IgD-negative memory B cell (primary cell): Measurements from ENCODE around the gene CNTN5. TPM values are rescaled to one million over a fixed set of nuclear protein-coding genes. Genes with fewer than 3 reads are reported as not detected.
"Not testable (repeated sequence)": the region's sequence is repeated elsewhere in the genome, so short reads cannot be mapped to it uniquely, and the experiment has no call there.

Experiments used
- H3K27ac Mint-ChIP-seq, 3 donors: one replicate each; pipeline ENCODE4 v1.8.0; 2020 to 2022; ENCODE audit warnings: mild to moderate bottlenecking in 3 of 3, mixed read lengths in 3 of 3, moderate library complexity in 1 of 3
- H3K27me3 Mint-ChIP-seq: one replicate; pipeline ENCODE4 v1.8.0; 2021; ENCODE audit warnings: mixed read lengths
- H3K36me3 Mint-ChIP-seq: one replicate; pipeline ENCODE4 v1.8.0; 2020; ENCODE audit warnings: mild to moderate bottlenecking, mixed read lengths
- H3K4me1 Mint-ChIP-seq, 3 donors: one replicate each; pipeline ENCODE4 v1.8.0; 2020 to 2022; ENCODE audit warnings: mixed read lengths in 3 of 3, mild to moderate bottlenecking in 1 of 3
- H3K4me3 Mint-ChIP-seq, 4 donors: one replicate each; pipeline ENCODE4 v1.8.0; 2020 to 2022; ENCODE audit warnings: mild to moderate bottlenecking in 4 of 4, mixed read lengths in 4 of 4, moderate library complexity in 3 of 4
- H3K9me3 Mint-ChIP-seq, 3 donors: one replicate each; pipeline ENCODE4 v1.8.0; 2020 to 2021; ENCODE audit warnings: mixed read lengths in 3 of 3, mild to moderate bottlenecking in 1 of 3
- polyA plus RNA-seq: library from polyadenylated mRNA; unstranded; fragments of 300-500 nt; fragmentation: Illumina TruSeq; gene quantifications from one replicate; pipeline ENCODE4 v1.2.3, GENCODE V29; 2021

Gene CNTN5
- polyA plus RNA-seq, 1 donor from 2014 or later = not detected

DNA sequence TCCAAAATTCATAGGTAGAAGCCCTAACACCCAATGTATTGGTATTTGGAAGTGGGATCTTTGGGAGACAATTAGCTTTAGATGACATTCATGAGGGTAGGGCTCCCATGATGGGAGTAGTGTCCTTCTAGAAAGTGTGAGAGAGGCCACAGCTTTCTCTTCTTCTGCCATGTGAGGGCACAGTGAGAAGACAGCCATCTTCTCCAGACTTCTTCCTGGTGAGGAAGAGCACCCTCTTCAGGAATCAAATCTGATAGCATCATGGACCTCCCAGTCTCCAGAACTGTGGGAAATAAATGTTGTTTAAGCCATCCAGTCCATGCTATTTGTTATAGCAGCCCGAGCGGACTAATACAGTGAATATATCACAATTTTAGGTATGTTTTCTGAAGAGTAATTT, 96.9 kb downstream of the CNTN5 start:
- Mint-ChIP-seq H3K9me3 (peaks cover 0 to 14% (median 5%) of the 10 kb centered on the region in 3 donors), H3K4me3 (no peak overlapping the region), H3K36me3 (no peaks in the 10 kb centered on the region), H3K27me3 (no peaks in the 10 kb centered on the region), H3K4me1 (no peaks in the 10 kb centered on the region), H3K27ac (no peak overlapping the region)

DNA sequence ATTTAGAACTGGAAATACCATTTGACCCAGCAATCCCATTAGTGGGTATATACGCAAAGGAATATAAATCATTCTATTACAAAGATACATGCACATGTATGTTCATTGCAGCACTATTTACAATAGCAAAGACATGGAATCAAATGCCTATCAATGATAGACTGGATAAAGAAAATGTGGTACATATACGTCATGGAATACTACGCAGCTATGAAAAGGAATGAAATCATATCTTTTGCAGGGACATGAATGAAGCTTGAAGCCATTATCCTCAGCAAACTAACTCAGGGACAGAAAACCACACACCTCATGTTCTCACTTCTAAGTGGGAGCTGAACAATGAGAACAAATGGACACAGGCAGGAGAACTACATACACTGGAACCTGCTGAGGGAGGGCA, 113.1 kb downstream of the CNTN5 start:
- not testable (repeated sequence) for H3K4me1 Mint-ChIP-seq, H3K4me3 Mint-ChIP-seq, H3K36me3 Mint-ChIP-seq, H3K27me3 Mint-ChIP-seq, H3K27ac Mint-ChIP-seq
- peaks cover 6 to 17% (median 12%) of the 10 kb centered on the region in 3 donors for H3K9me3 Mint-ChIP-seq

DNA sequence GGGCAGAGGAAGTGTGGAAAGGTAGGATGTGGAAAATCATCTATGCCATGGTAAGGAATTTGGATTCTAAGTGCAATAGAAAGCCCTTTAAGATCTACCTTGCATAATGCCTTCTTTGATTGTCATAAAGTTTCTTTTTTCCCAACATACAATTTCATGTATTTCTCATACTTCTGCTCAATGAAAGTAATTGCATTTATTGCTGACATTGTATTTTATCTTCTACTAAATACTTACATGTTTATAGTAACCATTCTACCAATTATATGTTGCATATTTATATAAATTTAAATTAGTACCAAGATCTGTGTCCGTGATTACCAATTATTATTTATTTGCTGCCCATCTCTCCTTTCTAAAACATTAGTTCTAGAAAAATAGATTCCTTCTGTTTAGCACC, 114.8 kb downstream of the CNTN5 start:
- H3K27ac Mint-ChIP-seq = no peak overlapping the region
- peaks cover 5 to 13% (median 12%) of the 10 kb centered on the region in 3 donors for H3K9me3 Mint-ChIP-seq
- no peaks in the 10 kb centered on the region for H3K4me1 Mint-ChIP-seq
- no peaks in the 10 kb centered on the region for H3K36me3 Mint-ChIP-seq
- H3K4me3 Mint-ChIP-seq = no peak overlapping the region
- no peaks in the 10 kb centered on the region for H3K27me3 Mint-ChIP-seq

DNA sequence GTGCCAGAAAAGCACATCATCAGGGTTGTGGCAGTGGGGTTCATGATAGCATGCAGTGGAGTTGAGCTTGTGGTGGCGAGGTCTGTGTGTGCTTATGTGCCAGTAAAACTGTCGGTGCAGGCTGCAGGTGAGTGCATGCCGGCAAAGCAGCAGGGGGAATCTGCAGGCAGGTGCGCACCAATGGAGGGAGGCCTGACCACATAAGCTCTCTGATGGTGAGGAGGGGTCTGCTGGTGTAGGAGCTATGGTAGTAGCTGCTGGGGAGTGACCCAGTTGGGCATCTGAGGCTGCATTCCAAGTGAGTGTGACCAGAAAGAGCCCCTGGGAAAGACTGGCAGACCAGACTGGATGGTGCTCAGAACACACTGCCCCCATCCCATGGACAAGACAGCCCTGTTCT, 121.5 kb downstream of the CNTN5 start:
- H3K4me1 Mint-ChIP-seq = no peaks in the 10 kb centered on the region
- no peaks in the 10 kb centered on the region for H3K36me3 Mint-ChIP-seq
- no peak overlapping the region for H3K4me3 Mint-ChIP-seq
- no peak overlapping the region for H3K27ac Mint-ChIP-seq
- peaks cover 0 to 2% (median 0%) of the 10 kb centered on the region in 3 donors for H3K9me3 Mint-ChIP-seq
- H3K27me3 Mint-ChIP-seq = no peaks in the 10 kb centered on the region

DNA sequence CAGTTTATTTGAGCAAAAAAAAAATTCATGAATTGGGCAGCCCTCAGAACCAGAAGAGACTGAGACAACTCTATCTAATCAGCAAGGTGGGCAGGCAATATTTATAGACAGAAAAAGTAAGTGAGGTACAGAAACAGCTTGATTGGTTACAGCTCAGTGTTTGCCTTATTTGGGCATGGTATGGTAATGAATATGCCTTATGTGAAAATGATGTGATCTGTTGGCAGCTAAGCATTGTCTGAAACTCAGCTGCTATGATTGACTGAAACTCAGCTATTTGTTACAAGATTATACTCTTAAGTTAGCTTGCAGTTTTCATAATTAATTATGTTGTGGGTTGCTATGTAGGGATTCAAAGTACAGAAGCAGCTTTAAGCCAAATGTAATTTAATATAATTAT, 127.6 kb downstream of the CNTN5 start:
- H3K4me3 Mint-ChIP-seq = no peak overlapping the region
- no peaks in the 10 kb centered on the region for H3K36me3 Mint-ChIP-seq
- no peaks in the 10 kb centered on the region for H3K4me1 Mint-ChIP-seq
- H3K27me3 Mint-ChIP-seq = no peaks in the 10 kb centered on the region
- peaks cover 0 to 3% (median 2%) of the 10 kb centered on the region in 3 donors for H3K9me3 Mint-ChIP-seq
- H3K27ac Mint-ChIP-seq = no peak overlapping the region

DNA sequence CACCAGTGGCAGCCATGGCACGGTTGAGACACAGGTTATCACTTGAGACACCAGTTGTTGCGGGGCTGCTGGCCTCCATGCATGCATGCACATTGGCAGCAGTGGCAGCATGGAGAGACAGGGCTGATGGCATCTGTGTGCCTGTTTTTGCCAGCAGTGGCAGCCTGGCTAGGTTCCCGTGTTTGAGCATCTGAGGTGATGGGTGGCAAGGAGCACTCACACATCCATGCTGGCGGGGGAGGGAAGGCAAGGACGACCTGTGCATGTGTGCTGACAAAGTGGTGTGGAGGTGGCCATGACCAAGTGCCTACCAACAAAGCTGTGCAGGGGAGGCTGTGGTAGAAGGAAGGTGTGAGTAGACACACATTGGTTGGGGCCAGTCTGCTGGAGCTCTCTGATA, 133.5 kb downstream of the CNTN5 start:
- H3K4me1 Mint-ChIP-seq = no peaks in the 10 kb centered on the region
- no peaks in the 10 kb centered on the region for H3K27me3 Mint-ChIP-seq
- no peak overlapping the region for H3K4me3 Mint-ChIP-seq
- no peaks in the 10 kb centered on the region for H3K36me3 Mint-ChIP-seq
- H3K9me3 Mint-ChIP-seq = peaks cover 0 to 7% (median 5%) of the 10 kb centered on the region in 3 donors
- no peak overlapping the region for H3K27ac Mint-ChIP-seq

DNA sequence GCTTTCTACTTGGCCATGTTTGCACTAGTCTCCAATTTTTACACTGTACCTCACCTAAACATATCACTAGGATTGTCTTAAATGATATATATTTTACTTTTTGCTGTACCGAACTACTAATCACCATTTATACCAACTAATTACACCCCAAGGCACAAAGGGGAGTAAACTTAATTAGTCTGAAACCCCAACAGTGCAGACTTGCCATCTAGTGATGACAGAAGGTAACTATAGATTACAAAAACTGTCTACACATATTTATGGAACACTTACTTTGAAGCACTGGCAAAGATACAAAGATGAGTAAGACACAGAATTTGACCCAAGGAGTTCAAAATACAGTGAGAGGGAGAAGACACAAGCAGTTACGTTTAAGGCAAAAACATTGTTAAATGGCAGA, 139.7 kb downstream of the CNTN5 start:
- Mint-ChIP-seq H3K36me3 (no peaks in the 10 kb centered on the region), H3K27ac (no peak overlapping the region), H3K4me3 (no peak overlapping the region), H3K9me3 (no peaks in the 10 kb centered on the region), H3K4me1 (no peaks in the 10 kb centered on the region), H3K27me3 (no peaks in the 10 kb centered on the region)

DNA sequence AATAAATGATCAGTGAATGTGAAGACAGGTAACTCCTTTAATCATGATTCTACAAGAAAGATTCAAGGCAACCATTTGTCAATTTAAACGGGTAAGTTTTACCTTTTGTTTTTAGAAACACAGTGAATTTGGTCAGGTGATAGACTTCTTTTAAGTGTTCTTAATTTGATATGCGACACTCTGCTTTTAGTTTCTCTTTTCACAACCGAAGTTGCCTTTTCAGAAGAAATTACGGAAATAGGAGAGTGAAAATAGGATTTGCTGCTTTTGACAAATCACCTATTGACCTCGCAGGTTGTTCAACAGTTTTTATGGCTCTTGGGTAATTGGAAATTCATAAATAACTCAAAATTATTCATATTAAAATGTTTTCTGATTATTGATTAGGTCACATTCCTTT, 142.1 kb downstream of the CNTN5 start:
- Mint-ChIP-seq H3K4me3 (no peak overlapping the region), H3K36me3 (no peaks in the 10 kb centered on the region), H3K27me3 (no peaks in the 10 kb centered on the region), H3K4me1 (no peaks in the 10 kb centered on the region), H3K9me3 (no peaks in the 10 kb centered on the region), H3K27ac (no peak overlapping the region)

DNA sequence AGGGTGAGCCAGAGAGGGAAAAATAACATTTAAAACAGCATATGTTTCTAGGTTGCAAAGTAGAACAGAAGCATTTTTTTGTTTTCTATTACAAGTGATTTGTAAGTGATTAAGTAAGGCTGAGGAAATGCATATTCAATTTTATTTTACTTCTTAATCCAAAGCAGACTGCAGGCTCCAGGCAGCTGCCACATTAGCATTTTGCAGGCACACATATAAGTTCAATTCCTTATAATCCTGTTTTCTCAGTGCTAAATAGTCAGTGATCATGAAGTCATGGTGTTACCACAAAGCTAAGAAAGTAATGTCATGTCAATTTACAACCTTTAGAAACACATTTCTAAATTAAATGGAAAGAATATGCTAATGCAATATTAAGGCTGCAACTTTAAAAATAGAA, 149.8 kb downstream of the CNTN5 start:
- Mint-ChIP-seq H3K9me3 (peaks cover 3 to 5% (median 4%) of the 10 kb centered on the region in 3 donors), H3K4me3 (no peak overlapping the region), H3K27me3 (no peaks in the 10 kb centered on the region), H3K27ac (no peak overlapping the region), H3K4me1 (no peaks in the 10 kb centered on the region), H3K36me3 (no peaks in the 10 kb centered on the region)

DNA sequence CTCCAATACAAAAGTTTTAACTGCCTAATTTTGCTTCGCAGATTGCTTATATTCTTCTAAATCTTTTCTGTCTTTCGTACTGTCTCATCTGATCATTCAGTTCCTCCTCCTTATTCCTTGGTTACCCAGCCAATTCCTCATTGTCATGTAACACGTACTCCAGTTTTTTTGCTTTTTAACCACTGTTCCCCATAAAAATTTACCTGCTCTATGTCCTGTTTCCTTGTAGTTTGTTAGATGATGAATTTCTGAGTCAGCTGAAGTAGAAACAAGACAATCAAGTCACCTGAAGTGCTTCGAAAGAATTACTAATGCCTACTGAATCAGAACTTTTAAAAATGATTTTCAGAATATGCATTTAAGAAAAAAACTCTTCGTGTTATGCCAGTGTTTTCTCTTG, 150.6 kb downstream of the CNTN5 start:
- Mint-ChIP-seq H3K9me3 (peaks cover 3 to 5% (median 4%) of the 10 kb centered on the region in 3 donors), H3K27me3 (no peaks in the 10 kb centered on the region), H3K36me3 (no peaks in the 10 kb centered on the region), H3K27ac (no peak overlapping the region), H3K4me1 (no peaks in the 10 kb centered on the region), H3K4me3 (no peak overlapping the region)

DNA sequence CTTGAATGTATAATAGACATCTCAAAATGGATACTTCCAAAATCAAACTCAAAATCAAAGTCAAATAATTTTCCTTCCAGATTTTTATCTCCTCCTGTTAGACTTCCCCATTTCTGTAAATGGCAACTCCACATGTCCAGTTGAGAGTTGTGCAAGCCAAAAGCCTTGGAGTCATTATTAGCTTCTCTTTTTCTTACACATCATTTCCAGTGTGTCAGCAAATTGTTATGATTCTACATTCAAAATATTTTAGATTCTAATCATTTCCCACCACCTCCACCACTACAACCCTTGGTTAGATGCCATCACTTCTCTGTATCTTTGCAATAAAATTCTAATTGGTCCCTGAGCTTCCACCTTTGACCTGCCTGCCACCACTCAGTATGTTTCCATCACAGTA, 155.7 kb downstream of the CNTN5 start:
- H3K27me3 Mint-ChIP-seq = no peaks in the 10 kb centered on the region
- H3K36me3 Mint-ChIP-seq = no peaks in the 10 kb centered on the region
- no peak overlapping the region for H3K4me3 Mint-ChIP-seq
- no peaks in the 10 kb centered on the region for H3K4me1 Mint-ChIP-seq
- H3K27ac Mint-ChIP-seq = no peak overlapping the region
- H3K9me3 Mint-ChIP-seq = peaks cover 4 to 8% (median 4%) of the 10 kb centered on the region in 3 donors

DNA sequence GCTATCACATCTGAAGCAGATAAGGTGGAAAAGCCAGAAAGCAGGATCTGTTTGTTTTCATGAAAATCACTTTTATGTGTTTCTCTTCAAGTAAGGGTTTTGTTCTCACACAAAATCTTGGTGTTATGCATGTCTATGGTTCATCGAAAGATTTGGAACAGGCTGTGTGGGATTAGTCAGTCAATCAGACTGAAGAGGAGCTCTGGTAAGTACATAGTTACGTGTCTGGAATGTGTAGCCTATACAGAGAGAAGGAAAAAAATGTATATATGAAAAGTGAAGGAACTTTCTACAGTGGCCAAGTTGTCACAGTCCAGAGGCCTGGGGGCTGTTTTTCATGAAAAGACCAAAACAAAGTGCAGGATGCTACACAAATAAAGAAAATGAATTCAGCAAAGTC, 156.7 kb downstream of the CNTN5 start:
- Mint-ChIP-seq H3K36me3 (no peaks in the 10 kb centered on the region), H3K4me3 (no peak overlapping the region), H3K27me3 (no peaks in the 10 kb centered on the region), H3K9me3 (peaks cover 4 to 8% (median 4%) of the 10 kb centered on the region in 3 donors), H3K27ac (no peak overlapping the region), H3K4me1 (no peaks in the 10 kb centered on the region)

DNA sequence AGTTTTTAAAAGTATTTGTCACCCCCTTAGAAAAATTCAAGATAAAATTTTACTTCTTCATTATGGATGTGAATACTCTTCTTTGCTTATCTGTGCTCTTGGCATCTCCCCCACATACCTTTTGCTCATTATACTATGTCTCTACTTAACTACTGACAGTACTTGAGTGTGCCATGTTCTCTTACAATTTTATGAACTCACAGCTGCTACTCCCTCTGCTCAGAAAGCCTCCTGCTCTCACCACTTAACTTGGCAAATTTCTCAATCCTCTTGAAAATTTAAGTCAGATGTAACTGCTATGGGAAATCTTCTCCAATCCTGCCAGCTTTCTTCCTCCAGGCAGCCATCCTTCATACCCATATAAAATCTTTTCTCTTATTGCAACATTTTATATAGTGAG, 163.4 kb downstream of the CNTN5 start:
- H3K36me3 Mint-ChIP-seq = no peaks in the 10 kb centered on the region
- no peaks in the 10 kb centered on the region for H3K27me3 Mint-ChIP-seq
- no peak overlapping the region for H3K4me3 Mint-ChIP-seq
- peaks cover 0 to 10% (median 4%) of the 10 kb centered on the region in 3 donors for H3K9me3 Mint-ChIP-seq
- no peak overlapping the region for H3K27ac Mint-ChIP-seq
- peaks cover 0 to 2% (median 0%) of the 10 kb centered on the region in 3 donors for H3K4me1 Mint-ChIP-seq

DNA sequence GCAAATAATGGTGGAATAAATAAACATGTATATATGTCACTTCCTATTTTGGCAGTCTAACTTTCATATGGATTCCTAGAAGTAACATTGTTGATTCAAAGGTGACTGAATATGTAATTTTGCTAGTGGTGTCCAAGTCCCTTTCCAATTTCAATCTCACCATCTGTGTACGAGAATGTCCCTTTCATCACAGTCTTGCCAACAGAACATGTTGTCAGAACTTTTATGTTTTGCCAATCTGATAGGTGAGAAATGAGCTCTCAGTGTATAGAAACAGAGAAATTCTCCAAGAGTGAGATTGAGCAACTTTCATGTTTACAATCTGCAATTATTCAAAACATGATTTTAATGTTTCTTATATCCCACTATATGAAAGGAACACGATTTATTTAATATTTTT, 167.5 kb downstream of the CNTN5 start:
- H3K27ac Mint-ChIP-seq = no peak overlapping the region
- no peak overlapping the region for H3K4me3 Mint-ChIP-seq
- peaks cover 0 to 2% (median 0%) of the 10 kb centered on the region in 3 donors for H3K4me1 Mint-ChIP-seq
- peaks cover 0 to 10% (median 4%) of the 10 kb centered on the region in 3 donors for H3K9me3 Mint-ChIP-seq
- no peaks in the 10 kb centered on the region for H3K27me3 Mint-ChIP-seq
- no peaks in the 10 kb centered on the region for H3K36me3 Mint-ChIP-seq

DNA sequence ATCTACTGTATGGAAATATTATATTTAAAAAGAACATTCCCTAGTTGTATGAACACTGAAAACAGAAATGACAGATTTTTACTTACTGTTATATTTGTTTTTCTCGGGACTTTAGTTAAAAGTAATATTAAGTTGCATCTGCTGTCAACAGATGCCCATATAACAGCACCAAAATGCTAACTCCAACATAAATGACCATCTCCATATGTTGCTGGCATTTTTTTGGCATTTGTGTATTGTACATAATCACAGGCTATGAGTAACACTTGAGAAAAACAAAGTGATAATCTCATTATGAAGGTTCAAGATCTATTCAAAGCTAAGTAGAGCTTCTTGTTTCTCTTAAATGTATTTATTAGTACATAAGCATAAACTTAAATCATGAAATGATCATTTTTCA, 172.0 kb downstream of the CNTN5 start:
- no peak overlapping the region for H3K4me3 Mint-ChIP-seq
- peaks cover 0 to 4% (median 2%) of the 10 kb centered on the region in 3 donors for H3K9me3 Mint-ChIP-seq
- no peaks in the 10 kb centered on the region for H3K36me3 Mint-ChIP-seq

DNA sequence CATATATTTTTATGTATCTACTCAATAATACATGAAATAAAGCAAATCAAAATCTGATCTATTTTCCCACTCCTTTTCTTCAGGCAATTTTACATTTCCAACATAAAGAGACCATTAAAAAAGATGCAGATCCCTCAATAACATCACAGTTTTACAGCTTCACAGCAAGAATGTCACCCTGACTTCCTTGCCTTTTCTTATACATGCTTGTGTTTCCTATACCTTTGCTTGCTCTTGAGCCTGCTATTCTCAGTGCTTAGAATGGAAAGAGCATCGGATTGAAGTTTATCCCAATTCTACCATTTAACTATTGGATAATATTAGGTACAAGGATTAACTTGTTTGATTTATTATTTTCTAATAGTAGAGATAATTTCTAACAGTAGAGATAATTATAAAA, 176.7 kb downstream of the CNTN5 start:
- H3K4me1 Mint-ChIP-seq = no peaks in the 10 kb centered on the region
- H3K4me3 Mint-ChIP-seq = no peak overlapping the region
- H3K36me3 Mint-ChIP-seq = no peaks in the 10 kb centered on the region
- no peak overlapping the region for H3K27ac Mint-ChIP-seq
- no peaks in the 10 kb centered on the region for H3K27me3 Mint-ChIP-seq
- H3K9me3 Mint-ChIP-seq = peaks cover 0 to 9% (median 2%) of the 10 kb centered on the region in 3 donors

More for the DNA sequence above, 172.0 kb downstream of the CNTN5 start:
- Mint-ChIP-seq H3K4me1 (peaks cover 0 to 2% (median 0%) of the 10 kb centered on the region in 3 donors), H3K27ac (no peak overlapping the region), H3K27me3 (no peaks in the 10 kb centered on the region)

DNA sequence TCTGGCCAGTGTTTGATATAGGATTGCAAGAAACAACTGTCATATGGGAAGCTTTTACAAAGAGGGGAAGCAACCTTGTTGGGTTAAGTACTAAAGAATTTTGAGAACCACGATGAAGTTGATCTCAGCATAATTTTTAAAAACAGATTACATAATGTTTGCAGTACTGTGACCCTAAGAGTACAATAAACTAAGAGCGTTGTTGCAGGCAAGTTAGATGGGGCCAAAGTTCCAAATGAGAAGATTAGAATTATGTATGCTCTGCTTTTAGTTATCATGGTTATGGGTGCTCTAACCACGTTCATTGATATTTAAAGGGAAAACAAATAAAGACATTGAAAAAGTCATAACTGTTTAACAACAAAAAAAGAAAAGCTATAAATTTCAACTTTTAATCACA, 177.5 kb downstream of the CNTN5 start:
- no peaks in the 10 kb centered on the region for H3K27me3 Mint-ChIP-seq
- peaks cover 0 to 9% (median 2%) of the 10 kb centered on the region in 3 donors for H3K9me3 Mint-ChIP-seq
- H3K27ac Mint-ChIP-seq = no peak overlapping the region
- H3K4me3 Mint-ChIP-seq = no peak overlapping the region
- H3K4me1 Mint-ChIP-seq = no peaks in the 10 kb centered on the region
- no peaks in the 10 kb centered on the region for H3K36me3 Mint-ChIP-seq
